ENCODE data around the gene C2orf78.
A peak's percentile ranks its signal among the peaks of the same experiment; 100 is the strongest.
"Not testable (repeated sequence)": the region's sequence is repeated elsewhere in the genome, so short reads cannot be mapped to it uniquely, and the experiment has no call there.

Gene C2orf78

GRCh38 chr2:73776869-73777519 is 7.0 kb upstream of the C2orf78 start:
- no peak for TF ChIP-seq CTCF (IDR thresholded peaks at IDR 0.05; ENCODE audit: extremely low read depth, insufficient read depth, missing control alignments)
- in situ Hi-C loops (cut with MboI; ENCODE audit: low pct_unique_long_range_greater_than_20kb, low sequenced_read_pairs, unreplicated experiment) = no loop called here
- no peak for DNase-seq (ENCODE audit: low spot score)

GRCh38 chr2:73778867-73779466 is 5.0 kb upstream of the C2orf78 start:
- DNase-seq (ENCODE audit: low spot score); in situ Hi-C loops (cut with MboI; ENCODE audit: low pct_unique_long_range_greater_than_20kb, low sequenced_read_pairs, unreplicated experiment): not testable (repeated sequence)

DNA sequence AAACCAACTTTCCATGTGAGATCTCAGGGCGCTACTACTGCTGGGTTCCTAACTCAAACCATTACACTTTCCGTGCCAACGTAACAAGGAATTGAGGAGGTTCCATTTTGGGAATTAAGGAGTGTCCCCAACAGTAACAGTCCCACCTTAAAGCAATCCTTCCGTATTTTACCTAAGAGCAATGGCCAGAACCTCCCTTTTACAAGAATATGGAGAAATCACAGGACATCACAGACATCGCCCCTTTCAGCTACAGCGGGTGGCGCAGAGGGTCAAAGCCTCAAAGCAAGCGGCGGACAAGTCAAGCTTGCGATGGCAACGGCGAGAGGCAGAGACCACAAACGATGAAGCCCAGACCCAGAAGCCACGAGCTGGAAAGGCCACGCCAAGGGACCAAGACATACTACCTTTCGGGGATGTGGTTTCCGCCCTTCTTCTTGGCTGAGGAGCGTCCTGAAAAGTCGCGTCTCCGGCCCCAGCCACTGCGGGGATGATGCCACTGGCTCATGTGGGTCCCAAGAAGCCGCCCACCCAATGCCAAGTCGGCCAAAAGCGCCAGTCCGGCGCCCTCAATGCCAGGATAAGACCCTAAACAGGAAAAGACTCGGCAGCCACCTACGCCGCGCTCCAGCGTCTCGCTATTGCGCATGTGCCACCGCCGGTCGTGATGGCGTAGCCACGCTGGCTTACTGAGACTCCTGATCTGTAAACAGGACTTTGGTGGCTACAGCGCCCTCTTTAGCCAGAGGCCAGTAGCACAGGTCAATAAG is 4.3 kb upstream of the C2orf78 start, which contains the start of gene DUSP11:
Gene DUSP11 (minus strand): TSS at position 637 of the 770 bp plus-strand sequence. CDS start 129 bp downstream, at position 508.
- in situ Hi-C loops (cut with MboI; ENCODE audit: low pct_unique_long_range_greater_than_20kb, low sequenced_read_pairs, unreplicated experiment) = no loop called here
- TF ChIP-seq CTCF (IDR thresholded peaks at IDR 0.05; ENCODE audit: extremely low read depth, insufficient read depth, missing control alignments) = peak; percentile 86

DNA sequence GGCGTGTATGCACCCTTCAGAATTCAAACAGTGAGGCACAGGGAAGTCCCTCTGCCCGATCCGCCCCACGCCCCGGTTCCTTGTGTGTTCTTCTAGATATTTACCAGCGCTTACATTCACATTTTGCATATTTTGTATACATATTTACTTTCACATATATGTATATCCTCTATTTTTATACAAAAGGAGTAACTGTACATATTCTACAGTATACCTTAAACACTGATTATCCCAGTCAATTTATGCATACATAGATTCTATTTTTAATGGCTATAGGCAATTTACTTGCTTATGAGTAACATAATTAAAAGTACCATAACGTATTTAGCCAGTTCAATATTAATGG is 3.8 kb upstream of the C2orf78 start:
- in situ Hi-C loops (cut with MboI; ENCODE audit: low pct_unique_long_range_greater_than_20kb, low sequenced_read_pairs, unreplicated experiment) = no loop called here

More for the DNA sequence above, 4.3 kb upstream of the C2orf78 start, which contains the start of gene DUSP11:
- DNase-seq (ENCODE audit: low spot score) = peak; percentile 93

GRCh38 chr2:73783402-73783801 is 581 bp upstream of the C2orf78 start:
- DNase-seq (ENCODE audit: low spot score); in situ Hi-C loops (cut with MboI; ENCODE audit: low pct_unique_long_range_greater_than_20kb, low sequenced_read_pairs, unreplicated experiment): not testable (repeated sequence)

More for the DNA sequence above, 3.8 kb upstream of the C2orf78 start:
- no peak for DNase-seq (ENCODE audit: low spot score)
- TF ChIP-seq CTCF (IDR thresholded peaks at IDR 0.05; ENCODE audit: extremely low read depth, insufficient read depth, missing control alignments) = no peak

GRCh38 chr2:73811878-73812277 is 27.9 kb downstream of the C2orf78 start:
- in situ Hi-C loops (cut with MboI; ENCODE audit: low pct_unique_long_range_greater_than_20kb, low sequenced_read_pairs, unreplicated experiment) = no loop called here
- TF ChIP-seq CTCF (IDR thresholded peaks at IDR 0.05; ENCODE audit: extremely low read depth, insufficient read depth, missing control alignments) = no peak
- DNase-seq (ENCODE audit: low spot score) = no peak

GRCh38 chr2:73812635-73813034 is 28.7 kb downstream of the C2orf78 start:
- DNase-seq (ENCODE audit: low spot score) = no peak
- in situ Hi-C loops (cut with MboI; ENCODE audit: low pct_unique_long_range_greater_than_20kb, low sequenced_read_pairs, unreplicated experiment) = no loop called here
- no peak for TF ChIP-seq CTCF (IDR thresholded peaks at IDR 0.05; ENCODE audit: extremely low read depth, insufficient read depth, missing control alignments)
